ENCODE measurements around the gene GRM1. TPM values are rescaled to one million over a fixed set of nuclear protein-coding genes. Genes with fewer than 3 reads are reported as not detected.

GRM1 gene
- polyA plus RNA-seq, 2 of the 4 experiments (the other 2 are of a cell fraction) = 0.04 TPM; not detected in 1

DNA sequence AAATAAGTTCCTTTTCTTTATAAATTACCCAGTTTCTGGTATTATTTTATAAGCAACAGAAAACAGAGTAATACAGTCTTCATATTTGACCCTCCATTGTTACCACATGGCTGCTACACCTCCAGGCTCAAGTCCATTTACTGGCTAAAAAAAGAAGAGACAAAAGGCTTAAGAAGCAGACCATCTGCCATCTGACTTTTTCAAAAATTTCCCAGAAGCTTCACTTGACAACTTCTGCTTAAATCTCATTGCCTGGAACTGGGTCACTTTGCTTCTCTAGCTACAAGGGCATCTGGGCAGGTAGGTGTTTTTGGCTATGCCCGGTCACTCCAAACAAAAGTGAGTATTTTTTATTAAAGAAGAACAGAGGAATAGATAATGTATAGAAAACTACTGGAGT is 118.0 kb downstream of the GRM1 start:
- CTCF ChIA-PET = no interaction called here

DNA sequence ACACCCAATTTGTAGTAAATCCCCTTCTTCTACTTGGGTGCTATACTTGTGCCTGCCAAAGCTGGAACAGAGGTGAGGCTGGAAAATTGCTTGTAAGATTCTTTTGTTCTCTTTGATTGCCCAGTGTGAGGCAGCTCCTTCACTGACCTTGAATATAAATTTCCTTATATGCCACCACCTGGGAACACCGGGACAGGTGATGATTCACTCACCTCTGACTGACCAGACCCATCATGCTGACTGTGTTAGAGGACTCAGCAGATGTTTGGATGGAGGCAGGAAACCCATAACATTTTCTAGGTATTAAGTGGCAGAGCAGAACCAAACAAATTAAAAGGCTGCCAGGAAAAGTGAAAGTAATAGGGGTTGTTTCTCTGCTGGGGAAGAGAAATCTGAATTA is 120.9 kb downstream of the GRM1 start:
- Histone ChIP-seq H3K9me3 (no peaks in the 10 kb centered on the region), H3K4me1 (no peaks in the 10 kb centered on the region), H3K4me2 (no peak overlapping the region), H3K27ac (no peak overlapping the region), H3K4me3 (no peak overlapping the region)
- DNase-seq (ENCODE audit: low read depth in 1 of 2, low spot score in 1 of 2) = no peak
- ChIA-PET POLR2A (no interaction called here), CTCF (interaction anchor here (0.8 kb wide), 1 partner anchor 15 kb away, joined by 3 read pairs; no protein-coding TSS in a partner anchor)
- no peak for FAIRE-seq
- ATAC-seq = no peak
- 0% methylated on average over 1 of the region's 1 CpG for WGBS (ENCODE audit: missing lambda C conversion rate)
- no peak for TF ChIP-seq NPAS2 (CRISPR knock-in tag; IDR thresholded peaks at IDR 0.05; ENCODE audit: borderline replicate concordance)
- TF ChIP-seq RARB (CRISPR knock-in tag; IDR thresholded peaks at IDR 0.05) = no peak
- TF ChIP-seq POLR2A (IDR thresholded peaks at IDR 0.05; ENCODE audit: low read length) = no peak
- no peak for TF ChIP-seq RFX5 (IDR thresholded peaks at IDR 0.05)
- TF ChIP-seq, protein P1, sequence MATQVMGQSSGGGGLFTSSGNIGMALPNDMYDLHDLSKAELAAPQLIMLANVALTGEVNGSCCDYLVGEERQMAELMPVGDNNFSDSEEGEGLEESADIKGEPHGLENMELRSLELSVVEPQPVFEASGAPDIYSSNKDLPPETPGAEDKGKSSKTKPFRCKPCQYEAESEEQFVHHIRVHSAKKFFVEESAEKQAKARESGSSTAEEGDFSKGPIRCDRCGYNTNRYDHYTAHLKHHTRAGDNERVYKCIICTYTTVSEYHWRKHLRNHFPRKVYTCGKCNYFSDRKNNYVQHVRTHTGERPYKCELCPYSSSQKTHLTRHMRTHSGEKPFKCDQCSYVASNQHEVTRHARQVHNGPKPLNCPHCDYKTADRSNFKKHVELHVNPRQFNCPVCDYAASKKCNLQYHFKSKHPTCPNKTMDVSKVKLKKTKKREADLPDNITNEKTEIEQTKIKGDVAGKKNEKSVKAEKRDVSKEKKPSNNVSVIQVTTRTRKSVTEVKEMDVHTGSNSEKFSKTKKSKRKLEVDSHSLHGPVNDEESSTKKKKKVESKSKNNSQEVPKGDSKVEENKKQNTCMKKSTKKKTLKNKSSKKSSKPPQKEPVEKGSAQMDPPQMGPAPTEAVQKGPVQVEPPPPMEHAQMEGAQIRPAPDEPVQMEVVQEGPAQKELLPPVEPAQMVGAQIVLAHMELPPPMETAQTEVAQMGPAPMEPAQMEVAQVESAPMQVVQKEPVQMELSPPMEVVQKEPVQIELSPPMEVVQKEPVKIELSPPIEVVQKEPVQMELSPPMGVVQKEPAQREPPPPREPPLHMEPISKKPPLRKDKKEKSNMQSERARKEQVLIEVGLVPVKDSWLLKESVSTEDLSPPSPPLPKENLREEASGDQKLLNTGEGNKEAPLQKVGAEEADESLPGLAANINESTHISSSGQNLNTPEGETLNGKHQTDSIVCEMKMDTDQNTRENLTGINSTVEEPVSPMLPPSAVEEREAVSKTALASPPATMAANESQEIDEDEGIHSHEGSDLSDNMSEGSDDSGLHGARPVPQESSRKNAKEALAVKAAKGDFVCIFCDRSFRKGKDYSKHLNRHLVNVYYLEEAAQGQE (IDR thresholded peaks at IDR 0.05) = no peak
- TF ChIP-seq HOXB13 (CRISPR knock-in tag; IDR thresholded peaks at IDR 0.05; ENCODE audit: low read depth) = no peak
- no peak for TF ChIP-seq FOSB (CRISPR knock-in tag; IDR thresholded peaks at IDR 0.05)
- TF ChIP-seq HOXA7 (CRISPR knock-in tag; IDR thresholded peaks at IDR 0.05) = no peak
- TF ChIP-seq ZC3H11A (IDR thresholded peaks at IDR 0.05) = no peak
- no peak for TF ChIP-seq SMC3 (IDR thresholded peaks at IDR 0.05)
- TF ChIP-seq NR3C1 (IDR thresholded peaks at IDR 0.05) = no peak
- TF ChIP-seq, protein P2, sequence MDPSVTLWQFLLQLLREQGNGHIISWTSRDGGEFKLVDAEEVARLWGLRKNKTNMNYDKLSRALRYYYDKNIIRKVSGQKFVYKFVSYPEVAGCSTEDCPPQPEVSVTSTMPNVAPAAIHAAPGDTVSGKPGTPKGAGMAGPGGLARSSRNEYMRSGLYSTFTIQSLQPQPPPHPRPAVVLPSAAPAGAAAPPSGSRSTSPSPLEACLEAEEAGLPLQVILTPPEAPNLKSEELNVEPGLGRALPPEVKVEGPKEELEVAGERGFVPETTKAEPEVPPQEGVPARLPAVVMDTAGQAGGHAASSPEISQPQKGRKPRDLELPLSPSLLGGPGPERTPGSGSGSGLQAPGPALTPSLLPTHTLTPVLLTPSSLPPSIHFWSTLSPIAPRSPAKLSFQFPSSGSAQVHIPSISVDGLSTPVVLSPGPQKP (IDR thresholded peaks at IDR 0.05; ENCODE audit: low read depth, low read length) = no peak
- no peak for TF ChIP-seq CEBPB (IDR thresholded peaks at IDR 0.05)
- TF ChIP-seq, protein P3, sequence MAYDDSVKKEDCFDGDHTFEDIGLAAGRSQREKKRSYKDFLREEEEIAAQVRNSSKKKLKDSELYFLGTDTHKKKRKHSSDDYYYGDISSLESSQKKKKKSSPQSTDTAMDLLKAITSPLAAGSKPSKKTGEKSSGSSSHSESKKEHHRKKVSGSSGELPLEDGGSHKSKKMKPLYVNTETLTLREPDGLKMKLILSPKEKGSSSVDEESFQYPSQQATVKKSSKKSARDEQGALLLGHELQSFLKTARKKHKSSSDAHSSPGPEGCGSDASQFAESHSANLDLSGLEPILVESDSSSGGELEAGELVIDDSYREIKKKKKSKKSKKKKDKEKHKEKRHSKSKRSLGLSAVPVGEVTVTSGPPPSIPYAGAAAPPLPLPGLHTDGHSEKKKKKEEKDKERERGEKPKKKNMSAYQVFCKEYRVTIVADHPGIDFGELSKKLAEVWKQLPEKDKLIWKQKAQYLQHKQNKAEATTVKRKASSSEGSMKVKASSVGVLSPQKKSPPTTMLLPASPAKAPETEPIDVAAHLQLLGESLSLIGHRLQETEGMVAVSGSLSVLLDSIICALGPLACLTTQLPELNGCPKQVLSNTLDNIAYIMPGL (CRISPR knock-in tag; IDR thresholded peaks at IDR 0.05; ENCODE audit: borderline replicate concordance) = no peak
- TF ChIP-seq CHD4 (IDR thresholded peaks at IDR 0.05; ENCODE audit: borderline replicate concordance) = no peak

More for the DNA sequence above, 118.0 kb downstream of the GRM1 start:
- TF ChIP-seq RFX5 (IDR thresholded peaks at IDR 0.05) (no peak), CEBPB (IDR thresholded peaks at IDR 0.05) (no peak), HOXA7 (CRISPR knock-in tag; IDR thresholded peaks at IDR 0.05) (no peak), RCOR1 (IDR thresholded peaks at IDR 0.05; ENCODE audit: low read depth, low read length) (no peak), MAZ (IDR thresholded peaks at IDR 0.05; ENCODE audit: borderline replicate concordance, low read depth, low read length) (no peak), FOXS1 (CRISPR knock-in tag; IDR thresholded peaks at IDR 0.05) (no peak), POLR2A (IDR thresholded peaks at IDR 0.05; ENCODE audit: low read length) (no peak), RARB (CRISPR knock-in tag; IDR thresholded peaks at IDR 0.05) (no peak)
- TF ChIP-seq, protein P4, sequence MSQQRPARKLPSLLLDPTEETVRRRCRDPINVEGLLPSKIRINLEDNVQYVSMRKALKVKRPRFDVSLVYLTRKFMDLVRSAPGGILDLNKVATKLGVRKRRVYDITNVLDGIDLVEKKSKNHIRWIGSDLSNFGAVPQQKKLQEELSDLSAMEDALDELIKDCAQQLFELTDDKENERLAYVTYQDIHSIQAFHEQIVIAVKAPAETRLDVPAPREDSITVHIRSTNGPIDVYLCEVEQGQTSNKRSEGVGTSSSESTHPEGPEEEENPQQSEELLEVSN (IDR thresholded peaks at IDR 0.05; ENCODE audit: borderline replicate concordance, low read depth) = no peak
- FAIRE-seq (no peak), DNase-seq (ENCODE audit: low read depth in 1 of 2, low spot score in 1 of 2) (no peak), ATAC-seq (no peak)
- no peaks in the 10 kb centered on the region for H3K9me3 ChIP-seq
- H3K4me1 ChIP-seq = no peaks in the 10 kb centered on the region
- no peak overlapping the region for H3K4me2 ChIP-seq
- 47% methylated on average over 1 of the region's 1 CpG for WGBS (ENCODE audit: missing lambda C conversion rate)
- POLR2A ChIA-PET = no interaction called here
- no peak overlapping the region for H3K27ac ChIP-seq
- H3K4me3 ChIP-seq = no peak overlapping the region

All from A549 (cell line).